HG03565 (cell line): ENCODE data around the gene ACSS3.
"Not testable (repeated sequence)": the region's sequence is repeated elsewhere in the genome, so short reads cannot be mapped to it uniquely, and the experiment has no call there.

Experiments
- ATAC-seq: cut with Tn5 transposase; IDR thresholded peaks from one replicate; pipeline ENCODE4 v1.9.1; 2021; ENCODE audit warnings: mild to moderate bottlenecking, moderate library complexity; ENCODE audit not compliant: unreplicated experiment

Gene ACSS3

GRCh38 chr12:81092053-81092452 lies 14.2 kb downstream of the ACSS3 start:
- ATAC-seq = no peak

- ATAC-seq = no peak
Measured at GRCh38 chr12:81094718-81095360, 17.0 kb downstream of the ACSS3 start.

GRCh38 chr12:81095501-81096232 lies 17.8 kb downstream of the ACSS3 start:
- ATAC-seq = no peak

- no peak for ATAC-seq
Measured at GRCh38 chr12:81105687-81106086, 27.8 kb downstream of the ACSS3 start.

GRCh38 chr12:81114226-81114625 lies 36.3 kb downstream of the ACSS3 start:
- ATAC-seq = no peak

GRCh38 chr12:81119069-81119468 lies 41.2 kb downstream of the ACSS3 start:
- not testable (repeated sequence) for ATAC-seq

GRCh38 chr12:81120961-81121360 lies 43.1 kb downstream of the ACSS3 start:
- no peak for ATAC-seq

GRCh38 chr12:81123611-81124010 lies 45.7 kb downstream of the ACSS3 start:
- no peak for ATAC-seq

GRCh38 chr12:81125691-81126090 lies 47.8 kb downstream of the ACSS3 start:
- no peak for ATAC-seq

GRCh38 chr12:81128930-81129554 lies 51.2 kb downstream of the ACSS3 start:
- peak; percentile 99 for ATAC-seq

- no peak for ATAC-seq
Measured at GRCh38 chr12:81136519-81136918, 58.6 kb downstream of the ACSS3 start.

- no peak for ATAC-seq
Measured at GRCh38 chr12:81137801-81138200, 59.9 kb downstream of the ACSS3 start.

GRCh38 chr12:81141217-81141616 lies 63.3 kb downstream of the ACSS3 start:
- no peak for ATAC-seq

- no peak for ATAC-seq
Measured at GRCh38 chr12:81143057-81143456, 65.2 kb downstream of the ACSS3 start.

GRCh38 chr12:81146228-81147225 lies 68.6 kb downstream of the ACSS3 start:
- no peak for ATAC-seq

GRCh38 chr12:81147292-81147919 lies 69.5 kb downstream of the ACSS3 start:
- no peak for ATAC-seq

GRCh38 chr12:81150382-81150781 lies 72.5 kb downstream of the ACSS3 start:
- no peak for ATAC-seq

GRCh38 chr12:81159856-81160255 lies 82.0 kb downstream of the ACSS3 start:
- no peak for ATAC-seq

GRCh38 chr12:81161680-81162079 lies 83.8 kb downstream of the ACSS3 start:
- no peak for ATAC-seq

GRCh38 chr12:81162391-81163136 lies 84.7 kb downstream of the ACSS3 start:
- no peak for ATAC-seq
